ENCODE measurements around the gene BICC1. TPM values are rescaled to one million over a fixed set of nuclear protein-coding genes. Genes with fewer than 3 reads are reported as not detected.

Gene BICC1
- total RNA-seq, 6 experiments from 2014 or later, result 55.6 to 67.7 (median 64.8) TPM

DNA sequence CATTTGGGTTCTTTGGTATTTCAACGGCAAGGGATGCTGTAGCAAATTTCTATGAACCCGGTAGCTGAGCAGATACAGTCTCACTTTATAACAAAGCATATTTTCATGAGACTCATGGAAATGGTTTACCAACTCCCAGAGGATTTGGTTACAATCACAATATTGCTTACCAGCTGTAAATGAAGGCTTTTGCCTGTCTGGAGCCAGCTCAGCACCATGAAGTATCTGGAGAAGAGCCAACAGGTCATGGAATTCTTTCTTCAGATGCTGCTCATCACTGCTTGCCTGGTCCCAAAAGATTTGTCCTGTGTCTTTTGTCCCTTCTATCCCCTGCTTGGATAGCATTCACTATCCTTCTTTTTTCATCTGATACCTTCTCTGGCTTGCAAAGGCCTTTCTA is 346.9 kb downstream of the BICC1 start:
- no peaks in the 10 kb centered on the region for H3K27me3 Mint-ChIP-seq (ENCODE audit: insufficient read depth)
- H3K4me1 Mint-ChIP-seq (ENCODE audit: low read depth), result peaks cover 36% of the 10 kb centered on the region
- peaks cover 11% of the 10 kb centered on the region for H3K36me3 Mint-ChIP-seq (ENCODE audit: low read depth)
- TF ChIP-seq CTCF (IDR thresholded peaks at IDR 0.05), result no peak
- DNase-seq, result no peak
- peaks cover 11% of the 10 kb centered on the region for H3K9me3 Mint-ChIP-seq
- H3K4me3 Mint-ChIP-seq, result no peak overlapping the region
- H3K27ac Mint-ChIP-seq, result no peak overlapping the region

DNA sequence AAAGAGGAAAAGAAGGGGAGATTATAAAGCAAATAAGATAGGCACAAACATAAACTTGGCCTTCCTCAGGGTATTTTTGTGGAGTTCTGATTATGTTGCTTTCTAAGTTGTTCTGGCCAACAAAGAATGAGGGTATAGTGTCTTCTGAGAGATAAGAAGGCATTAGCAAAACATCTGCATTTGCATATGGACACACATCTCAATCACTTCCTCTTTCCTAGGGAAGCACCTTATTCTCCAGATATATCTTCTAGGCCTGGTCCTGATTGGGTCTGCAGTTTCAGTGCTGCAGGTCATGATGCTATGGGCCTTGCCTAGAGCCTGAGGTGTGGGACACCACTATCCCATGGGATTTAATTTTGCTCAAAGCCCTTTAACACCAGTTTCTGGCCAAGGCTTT is 355.0 kb downstream of the BICC1 start:
- no peak for DNase-seq
- no peaks in the 10 kb centered on the region for H3K9me3 Mint-ChIP-seq
- 0 out of 2 replicates have a peak, but pooled peaks cover 3% of the 10 kb centered on the region for H3K36me3 Mint-ChIP-seq (ENCODE audit: low read depth)
- H3K27me3 Mint-ChIP-seq (ENCODE audit: insufficient read depth), result peaks cover 2% of the 10 kb centered on the region; the same call in 1 of the 2 replicates
- TF ChIP-seq CTCF (IDR thresholded peaks at IDR 0.05), result no peak
- H3K4me3 Mint-ChIP-seq, result no peak overlapping the region
- H3K27ac Mint-ChIP-seq, result no peak overlapping the region
- H3K4me1 Mint-ChIP-seq (ENCODE audit: low read depth), result peaks cover 26% of the 10 kb centered on the region

DNA sequence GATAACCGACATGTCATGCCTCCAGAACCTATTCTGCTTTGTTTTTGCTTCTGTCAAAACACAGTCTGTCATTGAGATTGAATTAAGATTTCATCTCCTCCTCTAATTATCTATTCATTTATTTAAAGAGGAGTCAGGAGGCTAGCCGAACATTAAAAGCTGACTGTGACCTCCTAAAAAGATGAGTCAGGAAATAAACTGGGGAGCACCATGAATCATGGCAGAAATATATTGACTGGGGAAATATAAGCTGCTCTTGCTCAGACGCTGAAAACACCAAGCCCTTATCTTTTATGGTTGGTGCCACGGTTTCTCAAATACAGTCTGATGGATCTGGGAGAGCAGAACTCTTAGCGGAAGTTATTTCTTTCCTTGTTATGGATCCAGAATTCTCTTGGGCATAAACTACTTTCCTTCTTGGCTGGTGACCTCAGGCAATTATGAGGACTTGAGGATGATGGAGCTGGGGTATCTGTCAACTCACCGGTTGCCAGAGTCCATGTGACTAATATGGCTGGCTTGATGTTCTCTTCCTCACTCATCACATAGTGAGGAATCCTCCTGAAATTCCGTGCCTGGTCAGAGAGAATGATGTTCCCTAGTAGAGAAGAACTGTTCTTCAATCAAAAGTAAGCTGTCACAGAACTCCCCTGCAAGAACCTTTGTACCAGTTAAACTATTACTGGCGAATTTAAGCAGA is 356.2 kb downstream of the BICC1 start:
- no peaks in the 10 kb centered on the region for H3K9me3 Mint-ChIP-seq
- H3K4me1 Mint-ChIP-seq (ENCODE audit: low read depth), result peaks cover 26% of the 10 kb centered on the region
- H3K36me3 Mint-ChIP-seq (ENCODE audit: low read depth), result 0 out of 2 replicates have a peak, but pooled peaks cover 5% of the 10 kb centered on the region
- peaks cover 2% of the 10 kb centered on the region; the same call in 1 of the 2 replicates for H3K27me3 Mint-ChIP-seq (ENCODE audit: insufficient read depth)
- H3K4me3 Mint-ChIP-seq, result peak overlapping the region; percentile 74
- peak overlapping the region; percentile 83 for H3K27ac Mint-ChIP-seq
- TF ChIP-seq CTCF (IDR thresholded peaks at IDR 0.05), result no peak
- DNase-seq, result peak; percentile 60

GRCh38 chr10:58870070-58870469 is 357.4 kb downstream of the BICC1 start:
- DNase-seq, result no peak
- H3K27me3 Mint-ChIP-seq (ENCODE audit: insufficient read depth), result peaks cover 2% of the 10 kb centered on the region; the same call in 1 of the 2 replicates
- no peaks in the 10 kb centered on the region for H3K9me3 Mint-ChIP-seq
- no peak overlapping the region for H3K4me3 Mint-ChIP-seq
- H3K36me3 Mint-ChIP-seq (ENCODE audit: low read depth), result 0 out of 2 replicates have a peak, but pooled peaks cover 5% of the 10 kb centered on the region
- H3K27ac Mint-ChIP-seq, result no peak overlapping the region
- TF ChIP-seq CTCF (IDR thresholded peaks at IDR 0.05), result no peak
- peaks cover 26% of the 10 kb centered on the region for H3K4me1 Mint-ChIP-seq (ENCODE audit: low read depth)

GRCh38 chr10:58873161-58873560 is 360.5 kb downstream of the BICC1 start:
- no peak for DNase-seq
- no peaks in the 10 kb centered on the region for H3K9me3 Mint-ChIP-seq
- H3K4me1 Mint-ChIP-seq (ENCODE audit: low read depth), result peaks cover 20% of the 10 kb centered on the region

More at GRCh38 chr10:58873161-58873560, 360.5 kb downstream of the BICC1 start:
- Mint-ChIP-seq H3K4me3 (no peak overlapping the region), H3K27ac (no peak overlapping the region), H3K36me3 (ENCODE audit: low read depth) (0 out of 2 replicates have a peak, but pooled peaks cover 5% of the 10 kb centered on the region), H3K27me3 (ENCODE audit: insufficient read depth) (no peaks in the 10 kb centered on the region; the same call in 1 of the 2 replicates)
- TF ChIP-seq CTCF (IDR thresholded peaks at IDR 0.05), result no peak

Other genes starting within 250 kb of the BICC1 start
- gene IPMK, start 245.0 kb upstream of the BICC1 start, total RNA-seq (2021; fragmentation: NEBNext Ultra II Directional; extraction: Animal tissue kit (Norgen Biotek cat#: 25700)), result 1 to 10 TPM; 3.3 to 3.8 (median 3.5) TPM
- gene CISD1, start 243.7 kb upstream of the BICC1 start, total RNA-seq (2021; fragmentation: NEBNext Ultra II Directional; extraction: Animal tissue kit (Norgen Biotek cat#: 25700)), result 10 to 100 TPM; 36.6 to 55.3 (median 43.8) TPM
- 10 to 100 TPM in 4 of 6 experiments, 1 to 10 TPM in 2; 8.1 to 11.3 (median 10.1) TPM for gene UBE2D1, start 177.9 kb upstream of the BICC1 start, total RNA-seq (2021; fragmentation: NEBNext Ultra II Directional; extraction: Animal tissue kit (Norgen Biotek cat#: 25700))
- gene TFAM, start 127.5 kb upstream of the BICC1 start, total RNA-seq (2021; fragmentation: NEBNext Ultra II Directional; extraction: Animal tissue kit (Norgen Biotek cat#: 25700)), result 10 to 100 TPM; 21.4 to 27.1 (median 26.0) TPM